Natural killer cell (primary cell): ENCODE data around the gene ELN. TPM values are rescaled to one million over a fixed set of nuclear protein-coding genes. Genes with fewer than 3 reads are reported as not detected.

Experiments used
- ATAC-seq, 3 donors: fragments of 150-1000 bp in 2 of 3; fragments of 200-7000 bp in 1 of 3; cut with Tn5 transposase; 1 replicate in 1 of 3; 2 replicates in 2 of 3; pipeline ENCODE4 v1.10.0; 2021; ENCODE audit warnings: mild to moderate bottlenecking in 2 of 3, moderate library complexity in 2 of 3
- DNase-seq, 2 donors: peaks; one replicate each; pipeline versions ENCODE4 v3.0.0 to v3.0.0-alpha.2; 2013 to 2021; ENCODE audit warnings: mixed read lengths in 1 of 2
- H3K27ac ChIP-seq: one replicate; pipeline ENCODE4 v1.5.1; 2013; ENCODE audit warnings: mild to moderate bottlenecking, low read length
- H3K27me3 ChIP-seq: one replicate; pipeline ENCODE4 v1.6.1; 2013; ENCODE audit warnings: low read length; ENCODE audit not compliant: control insufficient read depth, insufficient read depth
- H3K36me3 ChIP-seq: one replicate; pipeline ENCODE4 v1.6.1; 2013; ENCODE audit warnings: low read length; ENCODE audit not compliant: control insufficient read depth, insufficient read depth
- H3K4me1 ChIP-seq: one replicate; pipeline ENCODE4 v1.6.1; 2013; ENCODE audit warnings: low read length; ENCODE audit not compliant: control insufficient read depth, insufficient read depth
- H3K4me3 ChIP-seq: one replicate; pipeline ENCODE4 v1.5.1; 2013; ENCODE audit warnings: low read length
- H3K9me3 ChIP-seq: one replicate; pipeline ENCODE4 v1.6.1; 2013; ENCODE audit warnings: low read length; ENCODE audit not compliant: control insufficient read depth, insufficient read depth
- H3K27ac Mint-ChIP-seq, 2 donors: one replicate each; pipeline ENCODE4 v1.8.0; 2022; ENCODE audit warnings: mild to moderate bottlenecking in 2 of 2, mixed read lengths in 2 of 2, moderate library complexity in 1 of 2
- H3K27me3 Mint-ChIP-seq, 2 donors: one replicate each; pipeline ENCODE4 v1.8.0; 2022; ENCODE audit warnings: low read depth in 2 of 2, mixed read lengths in 2 of 2
- H3K36me3 Mint-ChIP-seq: one replicate; pipeline ENCODE4 v1.8.0; 2022; ENCODE audit warnings: mixed read lengths
- H3K4me1 Mint-ChIP-seq, 2 donors: one replicate each; pipeline ENCODE4 v1.8.0; 2022; ENCODE audit warnings: mixed read lengths in 2 of 2
- H3K4me3 Mint-ChIP-seq: one replicate; pipeline ENCODE4 v1.8.0; 2022; ENCODE audit warnings: mild to moderate bottlenecking, moderate library complexity, mixed read lengths
- H3K9me3 Mint-ChIP-seq, 2 donors: one replicate each; pipeline ENCODE4 v1.8.0; 2022; ENCODE audit warnings: mixed read lengths in 2 of 2
- WGBS: methylation state at CpG from one replicate; pipeline ENCODE4 v1.1.7; 2013; ENCODE audit warnings: missing lambda C conversion rate; ENCODE audit not compliant: insufficient coverage; 5-methylcytosine and 5-hydroxymethylcytosine counted together
- intact Hi-C: fragments of 100-400 bp; cut with micrococcal nuclease; formaldehyde crosslinking; loops from one replicate; pipeline ENCODE4 v1.14.2; 2022
- total RNA-seq, 4 donors: library from RNA; stranded (reverse); fragments of 120-200 nt in 1 of 4; gene quantifications; one replicate each; pipeline versions ENCODE4 v1.2.3 to v1.2.4, GENCODE V29; 2013 to 2022
- TF ChIP-seq, protein P1 (sequence below): fragments of 200-600 bp; IDR thresholded peaks from one replicate; pipeline ENCODE4 v1.8.0; 2022; ENCODE audit warnings: antibody characterized with exemption

Gene ELN
- total RNA-seq, 3 donors from 2014 or later (not counting 1 experiment from before 2014, with no cell fraction given), result 0.75 TPM; not detected in 2

DNA sequence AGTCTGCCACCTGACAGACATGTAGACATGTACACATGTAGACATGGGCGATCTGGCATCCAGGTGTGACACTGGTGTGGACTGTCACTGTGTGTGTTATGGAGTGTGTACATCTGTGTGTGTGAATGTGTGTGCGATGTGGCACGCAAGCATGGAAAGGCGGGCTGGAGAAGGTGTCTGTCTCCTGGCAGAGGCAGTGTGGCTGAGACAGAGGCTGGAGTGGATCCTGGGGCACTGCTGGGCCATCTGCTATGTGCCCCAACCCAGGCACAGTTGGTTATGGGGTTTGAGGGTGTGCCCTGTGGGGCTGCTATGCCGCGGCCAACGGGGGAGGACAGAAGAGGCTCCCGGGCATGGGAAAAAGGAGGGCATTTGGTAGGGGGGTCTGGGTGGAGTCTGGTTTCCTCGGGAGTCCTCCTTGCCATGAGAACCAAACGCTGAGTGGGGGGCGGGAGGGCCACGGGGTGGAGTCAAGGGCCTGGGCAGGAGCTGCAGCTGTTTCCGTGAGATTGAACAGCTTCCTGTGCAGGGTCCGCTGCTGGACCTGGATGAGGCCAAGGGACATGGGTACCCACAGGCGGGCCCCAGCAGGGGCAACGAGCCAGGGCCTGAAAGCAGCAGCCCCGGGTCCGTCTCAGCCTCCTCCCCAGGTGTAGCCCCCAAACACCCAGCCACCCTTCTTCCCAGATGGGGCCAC, 1.3 kb downstream of the ELN start:
- intact Hi-C loops, result no loop called here
- Mint-ChIP-seq H3K36me3 (no peaks in the 10 kb centered on the region), H3K9me3 (no peaks in the 10 kb centered on the region), H3K4me1 (peaks cover 20 to 30% of the 10 kb centered on the region in 2 donors), H3K27me3 (peaks cover 34 to 38% of the 10 kb centered on the region in 2 donors), H3K27ac (no peak overlapping the region), H3K4me3 (no peak overlapping the region)
- TF ChIP-seq, protein P1, sequence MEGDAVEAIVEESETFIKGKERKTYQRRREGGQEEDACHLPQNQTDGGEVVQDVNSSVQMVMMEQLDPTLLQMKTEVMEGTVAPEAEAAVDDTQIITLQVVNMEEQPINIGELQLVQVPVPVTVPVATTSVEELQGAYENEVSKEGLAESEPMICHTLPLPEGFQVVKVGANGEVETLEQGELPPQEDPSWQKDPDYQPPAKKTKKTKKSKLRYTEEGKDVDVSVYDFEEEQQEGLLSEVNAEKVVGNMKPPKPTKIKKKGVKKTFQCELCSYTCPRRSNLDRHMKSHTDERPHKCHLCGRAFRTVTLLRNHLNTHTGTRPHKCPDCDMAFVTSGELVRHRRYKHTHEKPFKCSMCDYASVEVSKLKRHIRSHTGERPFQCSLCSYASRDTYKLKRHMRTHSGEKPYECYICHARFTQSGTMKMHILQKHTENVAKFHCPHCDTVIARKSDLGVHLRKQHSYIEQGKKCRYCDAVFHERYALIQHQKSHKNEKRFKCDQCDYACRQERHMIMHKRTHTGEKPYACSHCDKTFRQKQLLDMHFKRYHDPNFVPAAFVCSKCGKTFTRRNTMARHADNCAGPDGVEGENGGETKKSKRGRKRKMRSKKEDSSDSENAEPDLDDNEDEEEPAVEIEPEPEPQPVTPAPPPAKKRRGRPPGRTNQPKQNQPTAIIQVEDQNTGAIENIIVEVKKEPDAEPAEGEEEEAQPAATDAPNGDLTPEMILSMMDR, result no peak
- H3K36me3 ChIP-seq, result no peaks in the 10 kb centered on the region
- no peak for ATAC-seq
- DNase-seq, result no peak
- peaks cover 29% of the 10 kb centered on the region for H3K27me3 ChIP-seq
- no peaks in the 10 kb centered on the region for H3K9me3 ChIP-seq
- 9% methylated on average over 18 of the region's 18 CpGs for WGBS
- H3K4me1 ChIP-seq, result peaks cover 6% of the 10 kb centered on the region
- H3K27ac ChIP-seq, result no peak overlapping the region
- H3K4me3 ChIP-seq, result no peak overlapping the region

DNA sequence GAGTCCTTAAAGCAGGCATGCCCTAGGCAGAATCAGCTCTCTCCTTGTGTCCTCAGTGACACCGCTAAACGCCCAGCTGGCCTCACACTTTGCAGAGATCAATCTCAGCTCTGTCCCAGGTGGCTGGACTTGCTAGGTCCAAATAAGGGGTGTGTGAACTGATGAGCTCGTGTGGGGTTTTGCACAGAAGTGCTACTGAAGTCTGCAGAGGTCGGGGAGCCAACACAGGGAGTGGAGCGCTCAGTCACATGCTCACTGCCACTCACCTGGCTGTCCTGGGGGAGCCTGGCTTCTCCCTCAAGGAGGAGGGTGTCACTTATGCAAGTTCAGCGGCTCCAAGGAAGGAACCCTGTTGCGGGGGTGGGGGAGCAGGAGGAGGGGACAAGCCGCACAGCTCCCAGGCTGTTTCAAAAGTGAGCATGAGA, 2.0 kb downstream of the ELN start:
- no peak for DNase-seq
- H3K27ac Mint-ChIP-seq, result no peak overlapping the region
- TF ChIP-seq, protein P1, result no peak
- Histone ChIP-seq H3K9me3 (no peaks in the 10 kb centered on the region), H3K36me3 (no peaks in the 10 kb centered on the region), H3K4me1 (peaks cover 6% of the 10 kb centered on the region), H3K4me3 (no peak overlapping the region), H3K27ac (no peak overlapping the region), H3K27me3 (peaks cover 27% of the 10 kb centered on the region)
- intact Hi-C loops, result no loop called here
- H3K4me3 Mint-ChIP-seq, result no peak overlapping the region
- peaks cover 34 to 38% of the 10 kb centered on the region in 2 donors for H3K27me3 Mint-ChIP-seq
- H3K36me3 Mint-ChIP-seq, result no peaks in the 10 kb centered on the region
- H3K4me1 Mint-ChIP-seq, result peaks cover 20 to 30% of the 10 kb centered on the region in 2 donors
- ATAC-seq, result no peak
- H3K9me3 Mint-ChIP-seq, result no peaks in the 10 kb centered on the region
- WGBS, result 26% methylated on average over 5 of the region's 8 CpGs

DNA sequence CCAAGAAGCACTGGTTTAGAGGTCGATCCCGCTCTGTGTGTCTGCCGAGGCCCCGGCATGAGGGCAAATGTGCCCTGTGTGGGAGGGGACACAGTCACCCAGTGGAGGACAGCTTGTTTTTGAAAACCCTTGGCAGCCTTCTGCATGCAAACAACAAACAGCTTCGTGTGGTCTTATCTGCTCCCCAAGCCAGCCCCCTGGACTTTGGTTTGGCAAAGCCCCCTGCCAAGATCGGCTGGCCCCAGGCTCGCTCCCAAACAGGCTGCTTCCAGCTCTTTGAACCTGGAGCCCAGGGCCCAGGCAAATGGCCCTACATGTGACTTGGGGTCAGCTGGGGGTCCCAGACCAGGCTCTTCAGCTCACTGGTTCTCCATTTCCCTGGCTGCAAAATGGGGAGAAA, 2.9 kb downstream of the ELN start:
- intact Hi-C loops, result no loop called here
- peaks cover 32 to 35% of the 10 kb centered on the region in 2 donors for H3K27me3 Mint-ChIP-seq
- TF ChIP-seq, protein P1, result no peak
- no peaks in the 10 kb centered on the region for H3K36me3 Mint-ChIP-seq
- ATAC-seq (no peak), DNase-seq (no peak)
- peaks cover 25% of the 10 kb centered on the region for H3K27me3 ChIP-seq
- peaks cover 18 to 28% of the 10 kb centered on the region in 2 donors for H3K4me1 Mint-ChIP-seq
- peaks cover 6% of the 10 kb centered on the region for H3K4me1 ChIP-seq
- 86% methylated on average over 7 of the region's 7 CpGs for WGBS
- H3K4me3 ChIP-seq, result no peak overlapping the region
- no peak overlapping the region for H3K4me3 Mint-ChIP-seq
- no peaks in the 10 kb centered on the region for H3K36me3 ChIP-seq
- no peaks in the 10 kb centered on the region for H3K9me3 ChIP-seq
- H3K27ac ChIP-seq, result no peak overlapping the region
- no peak overlapping the region for H3K27ac Mint-ChIP-seq
- no peaks in the 10 kb centered on the region for H3K9me3 Mint-ChIP-seq
